ENCODE results near the gene POTEG.
"Not testable (repeated sequence)": the region's sequence is repeated elsewhere in the genome, so short reads cannot be mapped to it uniquely, and the experiment has no call there.

GRCh38 chr14:19390230-19390629 is 43.9 kb downstream of the POTEG start:
- not testable (repeated sequence) for TF ChIP-seq CTCF (conservative IDR thresholded peaks at IDR 0.05; ENCODE audit: low read length); EZH2phosphoT487 (IDR thresholded peaks at IDR 0.05; ENCODE audit: borderline replicate concordance, low read depth, low read length)

Measured in OCI-LY7 (cell line).